Measurements from ENCODE around the gene DLEC1.

- TF ChIP-seq CTCF (conservative IDR thresholded peaks at IDR 0.05; ENCODE audit: low read length) (no peak), EZH2phosphoT487 (IDR thresholded peaks at IDR 0.05; ENCODE audit: borderline replicate concordance) (no peak)
Observed at GRCh38 chr3:38047896-38048295, 8.9 kb downstream of the DLEC1 start.

Measured in Loucy (cell line).